ENCODE data around the gene CTNNA2.

Gene CTNNA2

DNA sequence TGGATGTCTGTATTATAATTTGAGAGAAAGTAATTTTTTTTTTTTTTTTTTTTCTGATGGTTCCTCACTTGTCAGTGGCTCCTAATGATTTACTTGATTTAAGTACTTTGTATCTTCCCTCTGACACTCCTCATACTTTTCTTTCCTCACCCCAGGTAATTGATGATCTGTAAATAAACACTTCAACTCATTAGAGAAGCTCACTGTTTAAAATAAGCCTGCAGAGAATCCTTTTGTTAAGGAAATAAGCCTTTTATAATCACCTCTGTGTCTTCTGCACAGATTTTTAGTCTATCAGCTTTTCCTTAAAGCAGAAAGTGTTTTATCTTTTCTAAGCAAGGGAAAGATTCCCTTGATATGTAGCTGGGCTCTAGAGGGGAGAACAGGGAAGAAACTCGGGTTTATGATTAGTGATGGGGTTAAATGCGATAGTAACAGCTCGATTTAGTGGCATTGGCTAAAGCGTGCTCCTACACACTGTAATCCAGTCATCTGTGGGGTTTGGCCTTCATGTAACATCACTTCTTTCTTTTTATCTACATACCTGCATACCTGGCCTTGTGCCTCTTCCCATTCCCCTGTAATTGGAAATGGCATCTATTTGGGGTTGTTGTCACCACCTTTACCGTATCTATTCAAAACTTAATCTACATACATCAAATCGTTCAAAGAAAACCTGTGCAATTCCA lies 851.8 kb downstream of the CTNNA2 start:
- Histone ChIP-seq H3K4me1 (peaks cover 26 to 70% (median 46%) of the 10 kb centered on the region in 10 experiments), H3K4me2 (peak overlapping the region in 10 of 11 experiments; percentile 34 to 93 (median 75); a peak in 20 of 22 replicates), H4K20me1 (no peaks in the 10 kb centered on the region), H3K36me3 (no peaks in the 10 kb centered on the region), H3K27me3 (no peaks in the 10 kb centered on the region), H3K9me3 (replicated peaks in 1 of 11) (peaks cover 0 to 29% (median 11%) of the 10 kb centered on the region in 11 experiments; a peak in 11 of 22 replicates), H3K9ac (peak overlapping the region in 2 of 11 experiments; percentile 9 to 49; a peak in 3 of 22 replicates), H3K4me3 (peak overlapping the region in 2 of 10 experiments; percentile 0 to 40; a peak in 2 of 20 replicates), H3K27ac (peak overlapping the region in 4 of 11 experiments; percentile 11 to 69 (median 62); a peak in 7 of 22 replicates)
- no peak for TF ChIP-seq Cebpa-rat (IDR thresholded peaks at IDR 0.05)

DNA sequence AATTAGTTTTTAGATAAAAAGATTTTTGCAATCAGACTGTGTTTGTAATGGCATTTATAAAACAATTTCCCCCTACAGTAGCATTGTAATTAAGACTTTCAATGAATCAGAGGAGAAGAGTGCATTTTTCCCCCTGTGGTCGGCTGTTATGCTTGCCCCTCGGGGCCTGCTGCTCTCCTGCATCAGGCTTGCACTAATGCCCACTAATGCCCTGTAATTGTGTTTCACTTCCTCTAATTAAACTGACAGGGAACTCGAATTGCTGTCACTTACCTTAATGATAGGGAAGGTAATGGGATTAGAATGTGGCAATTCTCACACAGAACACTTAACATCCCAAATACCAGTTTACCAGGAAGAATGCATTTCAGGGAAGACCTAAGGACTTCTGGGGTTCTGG lies 852.9 kb downstream of the CTNNA2 start:
- no peak for TF ChIP-seq Cebpa-rat (IDR thresholded peaks at IDR 0.05)
- Histone ChIP-seq H3K27ac (peak overlapping the region in 1 of 11 experiments; percentile 69; a peak in 2 of 22 replicates), H3K4me2 (peak overlapping the region; percentile 34 to 93 (median 70); a peak in 21 of 22 replicates), H3K27me3 (no peaks in the 10 kb centered on the region), H3K4me3 (no peak overlapping the region), H3K9me3 (replicated peaks in 1 of 11) (peaks cover 0 to 20% (median 3%) of the 10 kb centered on the region in 11 experiments; a peak in 11 of 22 replicates), H3K36me3 (no peaks in the 10 kb centered on the region), H3K4me1 (peaks cover 26 to 70% (median 46%) of the 10 kb centered on the region in 10 experiments), H4K20me1 (no peaks in the 10 kb centered on the region), H3K9ac (no peak overlapping the region)

DNA sequence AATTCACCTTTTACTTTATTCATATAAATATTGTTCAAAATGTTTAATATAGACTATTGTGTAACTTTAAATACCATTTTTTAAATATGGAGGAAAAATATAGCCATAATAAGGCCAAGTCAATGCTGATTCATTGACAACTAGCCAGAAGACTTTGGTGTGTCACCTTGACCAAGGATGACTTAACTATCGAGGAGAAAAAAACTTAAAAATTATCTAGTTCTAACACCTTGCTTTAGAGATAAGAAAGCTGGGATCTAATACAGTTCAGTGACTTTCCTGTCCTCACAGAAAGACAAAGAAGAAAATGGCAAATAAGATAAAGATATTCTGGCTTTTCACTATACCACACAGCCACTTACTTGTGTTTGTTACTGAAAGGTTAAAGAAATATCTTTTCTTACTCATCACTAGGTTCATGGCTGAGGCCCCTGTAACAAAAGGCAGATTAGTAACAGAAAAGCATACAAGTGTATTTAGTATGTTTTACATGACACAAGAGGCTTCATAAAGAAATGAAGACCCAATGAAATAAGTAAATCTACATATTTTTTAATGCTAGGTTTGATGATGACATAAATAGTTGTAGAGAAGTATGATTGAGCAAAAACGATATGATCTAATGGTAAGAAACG lies 857.6 kb downstream of the CTNNA2 start:
- H3K4me2 ChIP-seq = no peak overlapping the region
- H3K9ac ChIP-seq = no peak overlapping the region
- peaks cover 8 to 30% (median 16%) of the 10 kb centered on the region in 10 experiments for H3K4me1 ChIP-seq
- no peak for TF ChIP-seq Cebpa-rat (IDR thresholded peaks at IDR 0.05)
- no peak overlapping the region for H3K4me3 ChIP-seq
- H3K36me3 ChIP-seq = no peaks in the 10 kb centered on the region
- H3K27ac ChIP-seq = no peak overlapping the region
- H3K27me3 ChIP-seq = no peaks in the 10 kb centered on the region
- H4K20me1 ChIP-seq = no peaks in the 10 kb centered on the region
- no peaks in the 10 kb centered on the region for H3K9me3 ChIP-seq (replicated peaks in 1 of 11)

DNA sequence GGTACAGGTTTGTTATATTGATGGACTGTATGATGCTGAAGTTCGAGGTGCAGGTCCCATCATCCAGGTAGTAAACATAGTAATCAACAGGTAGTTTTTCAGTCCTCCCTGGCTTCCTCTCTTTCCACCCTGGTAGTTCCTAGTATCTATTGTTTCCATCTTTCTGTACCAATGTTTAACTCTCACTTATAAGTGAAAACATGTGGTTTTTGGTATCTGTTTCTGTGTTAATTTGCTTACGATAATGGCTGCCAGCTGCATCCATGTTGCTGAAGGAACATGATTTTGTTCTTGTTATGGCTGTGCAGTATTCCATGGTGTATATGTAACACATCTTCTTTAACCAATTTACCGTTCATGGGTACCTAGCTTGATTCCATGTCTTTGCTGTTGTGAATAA lies 861.3 kb downstream of the CTNNA2 start:
- no peaks in the 10 kb centered on the region for H3K27me3 ChIP-seq
- H3K4me2 ChIP-seq = no peak overlapping the region
- H3K9me3 ChIP-seq (replicated peaks in 1 of 11) = no peaks in the 10 kb centered on the region
- TF ChIP-seq Cebpa-rat (IDR thresholded peaks at IDR 0.05) = no peak
- H3K4me1 ChIP-seq = peaks cover 0 to 9% (median 0%) of the 10 kb centered on the region in 10 experiments; a peak in 2 of 20 replicates
- H3K4me3 ChIP-seq = no peak overlapping the region
- no peaks in the 10 kb centered on the region for H4K20me1 ChIP-seq
- no peaks in the 10 kb centered on the region for H3K36me3 ChIP-seq
- no peak overlapping the region for H3K27ac ChIP-seq
- no peak overlapping the region for H3K9ac ChIP-seq

DNA sequence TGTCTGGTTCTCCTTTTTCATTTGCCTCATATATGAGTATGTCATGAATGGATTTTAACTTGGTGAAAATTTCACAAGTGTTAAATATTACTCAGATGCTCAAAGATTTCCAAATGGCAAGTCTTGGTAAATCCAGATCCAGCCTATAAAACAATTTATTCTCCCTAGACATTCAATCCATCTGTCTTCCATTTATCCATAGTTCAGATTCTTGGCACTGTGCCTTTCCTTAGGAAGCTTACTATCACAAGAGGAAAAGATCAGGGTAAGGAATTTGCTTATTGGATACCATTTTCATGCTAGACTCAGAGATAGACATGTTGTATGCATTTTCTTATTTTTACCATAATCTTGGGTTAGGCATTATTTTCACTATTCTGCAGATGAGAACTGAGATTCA lies 864.2 kb downstream of the CTNNA2 start:
- Histone ChIP-seq H3K4me3 (no peak overlapping the region), H3K9me3 (replicated peaks in 1 of 11) (no peaks in the 10 kb centered on the region), H4K20me1 (no peaks in the 10 kb centered on the region), H3K4me2 (no peak overlapping the region), H3K27ac (no peak overlapping the region), H3K27me3 (no peaks in the 10 kb centered on the region), H3K36me3 (no peaks in the 10 kb centered on the region), H3K4me1 (peaks cover 0 to 9% (median 0%) of the 10 kb centered on the region in 10 experiments; a peak in 2 of 20 replicates), H3K9ac (no peak overlapping the region)
- no peak for TF ChIP-seq Cebpa-rat (IDR thresholded peaks at IDR 0.05)

DNA sequence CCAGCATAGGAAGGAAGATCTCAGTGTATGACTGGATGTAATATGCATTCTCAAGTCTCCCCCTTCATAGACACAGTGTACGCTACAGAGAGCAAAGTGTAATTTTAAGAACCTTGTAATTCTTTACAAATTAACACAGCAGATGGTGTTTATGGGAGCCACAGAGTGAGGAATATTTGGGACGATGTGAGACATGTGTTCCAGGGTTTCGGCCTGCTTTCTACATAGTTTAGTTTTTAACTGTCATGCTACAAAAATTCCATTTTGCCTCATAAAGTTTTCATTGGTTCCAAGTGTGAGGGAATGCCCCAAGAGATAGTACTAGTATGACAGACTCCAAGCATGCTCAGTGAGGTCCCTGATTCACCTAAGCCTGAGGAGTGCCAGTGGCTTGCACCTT lies 867.9 kb downstream of the CTNNA2 start:
- Histone ChIP-seq H3K4me1 (peaks cover 0 to 5% (median 0%) of the 10 kb centered on the region in 10 experiments; a peak in 1 of 20 replicates), H3K4me3 (no peak overlapping the region), H4K20me1 (no peaks in the 10 kb centered on the region), H3K27me3 (no peaks in the 10 kb centered on the region), H3K9ac (no peak overlapping the region), H3K4me2 (no peak overlapping the region), H3K36me3 (no peaks in the 10 kb centered on the region), H3K27ac (no peak overlapping the region), H3K9me3 (replicated peaks in 1 of 11) (0 out of 22 replicates have a peak, but pooled peaks cover 0 to 4% (median 0%) of the 10 kb centered on the region in 11 experiments)
- no peak for TF ChIP-seq Cebpa-rat (IDR thresholded peaks at IDR 0.05)

DNA sequence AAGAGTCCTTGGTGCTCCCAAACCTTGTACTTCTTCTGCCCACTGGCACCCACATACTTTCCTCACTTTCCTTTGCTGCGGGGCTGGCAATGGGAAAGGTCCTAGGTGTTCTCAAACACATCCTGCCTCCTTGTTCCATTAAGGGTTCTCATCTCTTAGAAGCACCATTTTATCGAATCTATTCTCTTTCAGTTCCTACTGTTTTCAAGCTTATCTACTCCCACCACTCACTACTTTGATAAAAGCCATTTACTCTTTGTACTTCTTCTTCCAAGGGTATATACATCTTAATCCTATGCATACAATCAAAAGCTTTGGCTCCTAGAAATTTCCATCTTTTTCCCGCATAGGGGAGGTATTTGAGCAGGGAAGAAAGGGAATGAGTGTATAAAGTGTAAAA lies 868.8 kb downstream of the CTNNA2 start:
- H3K9me3 ChIP-seq (replicated peaks in 1 of 11) = 0 out of 22 replicates have a peak, but pooled peaks cover 0 to 4% (median 0%) of the 10 kb centered on the region in 11 experiments
- H3K9ac ChIP-seq = no peak overlapping the region
- H3K36me3 ChIP-seq = no peaks in the 10 kb centered on the region
- no peaks in the 10 kb centered on the region for H3K27me3 ChIP-seq
- H3K27ac ChIP-seq = no peak overlapping the region
- no peaks in the 10 kb centered on the region for H4K20me1 ChIP-seq
- H3K4me2 ChIP-seq = no peak overlapping the region
- no peaks in the 10 kb centered on the region for H3K4me1 ChIP-seq
- no peak overlapping the region for H3K4me3 ChIP-seq
- TF ChIP-seq Cebpa-rat (IDR thresholded peaks at IDR 0.05) = no peak

DNA sequence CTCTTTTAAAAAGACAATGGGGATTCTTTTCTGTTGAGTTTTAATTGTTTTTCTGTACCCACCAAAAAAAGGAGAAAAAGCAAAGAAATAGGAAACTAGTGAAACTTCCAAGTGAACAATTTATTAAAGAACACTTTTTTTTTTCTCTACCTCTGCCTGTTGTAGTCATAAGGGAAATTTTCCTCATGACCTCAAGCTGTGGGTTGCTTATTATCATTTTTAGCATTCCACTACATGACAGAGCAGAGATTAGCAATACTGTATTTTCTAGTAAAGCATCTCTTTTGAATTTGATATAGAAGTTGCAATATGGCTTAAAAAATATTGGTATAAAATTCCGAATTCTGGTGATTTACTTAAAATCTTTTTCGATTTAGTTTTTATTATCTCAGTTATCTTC lies 879.6 kb downstream of the CTNNA2 start:
- Histone ChIP-seq H3K4me2 (no peak overlapping the region), H3K9ac (no peak overlapping the region), H3K27ac (no peak overlapping the region), H4K20me1 (no peaks in the 10 kb centered on the region), H3K4me3 (no peak overlapping the region), H3K9me3 (replicated peaks in 1 of 11) (peaks cover 0 to 5% (median 3%) of the 10 kb centered on the region in 11 experiments; a peak in 12 of 22 replicates), H3K27me3 (no peaks in the 10 kb centered on the region), H3K36me3 (no peaks in the 10 kb centered on the region), H3K4me1 (no peaks in the 10 kb centered on the region)
- TF ChIP-seq Cebpa-rat (IDR thresholded peaks at IDR 0.05) = no peak

DNA sequence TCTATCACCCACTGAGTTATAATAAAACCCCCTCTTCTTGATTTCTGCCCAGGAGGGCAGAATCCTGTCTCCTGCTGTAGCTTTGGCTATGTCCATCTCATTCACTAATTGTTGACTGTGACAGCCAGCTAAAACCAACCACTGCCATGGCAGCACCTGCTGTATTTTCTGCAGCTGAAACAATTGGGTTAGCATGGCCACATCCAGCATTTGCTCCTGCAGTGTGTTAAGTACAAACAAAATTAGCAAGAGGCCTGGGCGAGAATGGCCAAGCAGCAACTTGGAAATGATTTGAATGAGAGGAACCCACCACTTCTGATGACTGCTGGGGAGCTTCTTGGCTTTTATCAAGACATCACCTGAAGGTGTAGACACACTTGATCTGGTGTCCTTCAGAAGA lies 881.1 kb downstream of the CTNNA2 start:
- Histone ChIP-seq H3K27ac (no peak overlapping the region), H3K4me2 (no peak overlapping the region), H3K27me3 (no peaks in the 10 kb centered on the region), H3K4me1 (no peaks in the 10 kb centered on the region), H4K20me1 (no peaks in the 10 kb centered on the region), H3K9me3 (replicated peaks in 1 of 11) (peaks cover 4 to 15% (median 8%) of the 10 kb centered on the region in 11 experiments; a peak in 13 of 22 replicates), H3K9ac (no peak overlapping the region), H3K36me3 (no peaks in the 10 kb centered on the region), H3K4me3 (no peak overlapping the region)
- TF ChIP-seq Cebpa-rat (IDR thresholded peaks at IDR 0.05) = no peak
